ENCODE measurements around the gene OSCP1. TPM values are rescaled to one million over a fixed set of nuclear protein-coding genes. Genes with fewer than 3 reads are reported as not detected.

Gene OSCP1
- total and polyA plus RNA-seq, 2 donors (not counting 3 experiments of a cell fraction or from before 2014, with no cell fraction given), result 4.6 to 8.3 TPM

DNA sequence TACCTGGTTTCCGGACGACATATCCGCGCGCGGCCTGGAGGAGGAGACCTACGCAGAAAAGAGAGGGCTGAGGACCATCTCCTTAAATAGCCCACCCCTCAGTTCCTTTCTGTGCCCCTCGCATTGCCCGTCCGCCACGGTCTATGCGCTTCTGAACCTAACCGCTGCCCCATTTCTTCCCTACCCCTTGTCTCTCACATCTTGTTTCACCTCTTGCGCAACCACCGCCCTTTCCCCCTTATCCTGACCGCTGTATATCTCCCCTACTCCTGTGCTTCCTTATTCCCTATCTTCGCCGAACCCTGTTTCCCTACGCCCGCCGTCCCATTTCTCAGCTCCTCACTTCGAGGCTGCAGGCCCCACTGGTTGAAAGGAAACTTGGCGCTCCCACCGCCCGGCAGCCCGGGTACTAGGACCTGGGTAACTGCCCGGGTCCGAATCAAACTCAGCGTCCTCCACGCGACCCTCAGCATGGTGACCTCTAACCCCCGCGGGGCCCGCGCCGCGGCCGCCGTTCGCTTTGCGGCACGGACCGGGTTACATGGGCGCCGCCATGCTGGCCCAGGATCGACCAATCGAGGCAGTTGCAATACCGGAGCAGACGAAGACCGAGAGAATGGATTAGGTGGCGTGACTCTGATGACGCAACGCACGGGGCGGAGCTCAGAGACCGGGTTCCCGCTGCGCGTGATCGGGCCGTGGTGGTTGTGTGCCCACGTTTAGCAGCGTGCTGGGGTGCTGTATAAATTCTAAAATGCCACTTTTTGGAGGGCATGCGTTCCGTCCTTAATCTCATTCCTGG is 13.8 kb upstream of the OSCP1 start, which contains the start of gene MRPS15:
Gene MRPS15 (minus strand): TSS at position 582 of the 802 bp plus-strand sequence. CDS start 109 bp downstream, at position 473.
- H2AFZ ChIP-seq (ENCODE audit: low read depth, low read length), result peak within 1 kb of the TSS; percentile 89
- peak; percentile 58 for TF ChIP-seq JUN (IDR thresholded peaks at IDR 0.05; ENCODE audit: borderline replicate concordance, insufficient read depth, insufficient read length, low read depth)
- TF ChIP-seq MYC (IDR thresholded peaks at IDR 0.05; ENCODE audit: low read depth, low read length), result peak; percentile 79
- no peak for TF ChIP-seq GATA2 (IDR thresholded peaks at IDR 0.05; ENCODE audit: insufficient read depth, insufficient read length, low read depth, low read length)
- peak; percentile 88 for TF ChIP-seq POLR2AphosphoS5 (IDR thresholded peaks at IDR 0.05; ENCODE audit: insufficient read depth, low read depth, low read length)
- peak; percentile 89 for TF ChIP-seq POLR2A (IDR thresholded peaks at IDR 0.05; ENCODE audit: low read depth, low read length)
- no peak for TF ChIP-seq FOS (IDR thresholded peaks at IDR 0.05; ENCODE audit: borderline replicate concordance, insufficient read depth, low read length)
- TF ChIP-seq, protein P1, sequence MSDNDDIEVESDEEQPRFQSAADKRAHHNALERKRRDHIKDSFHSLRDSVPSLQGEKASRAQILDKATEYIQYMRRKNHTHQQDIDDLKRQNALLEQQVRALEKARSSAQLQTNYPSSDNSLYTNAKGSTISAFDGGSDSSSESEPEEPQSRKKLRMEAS (IDR thresholded peaks at IDR 0.05; ENCODE audit: insufficient read depth, insufficient read length), result peak; percentile 75
- H3K4me1 ChIP-seq (ENCODE audit: control insufficient read depth, extremely low read depth, insufficient read depth, low read length), result peaks cover 10% of the 10 kb centered on the region
- H3K79me2 ChIP-seq (ENCODE audit: control insufficient read depth, insufficient read depth, low read length), result peaks cover 13% of the 10 kb centered on the region
- FAIRE-seq (peak; percentile 97), DNase-seq (ENCODE audit: low read depth, low spot score) (peak; percentile 94)
- peak within 1 kb of the TSS; percentile 81 for H3K4me2 ChIP-seq (ENCODE audit: insufficient read depth, low read length)
- H3K9ac ChIP-seq (replicated peaks; ENCODE audit: extremely low read depth, insufficient read depth, low read length), result peak within 1 kb of the TSS; percentile 92
- H3K27ac ChIP-seq (ENCODE audit: insufficient read depth, low read depth, low read length), result peak within 1 kb of the TSS; percentile 87
- no peaks in the 10 kb centered on the region for H3K27me3 ChIP-seq (ENCODE audit: control insufficient read depth in 2 of 2, insufficient read depth in 2 of 2, low read length in 2 of 2)
- dilution Hi-C loops (cut with MboI; ENCODE audit: extremely low pct_ligation_motif_present, low sequenced_read_pairs) (no loop called here), intact Hi-C loops (cut with micrococcal nuclease) (loop anchor here (1.0 kb wide), 1 partner anchor 14 kb away; the partner anchor contains the start of gene OSCP1)
- H3K9me3 ChIP-seq (replicated peaks; ENCODE audit: control insufficient read depth, insufficient read depth, low read length), result no peaks in the 10 kb centered on the region
- H3K9me1 ChIP-seq (replicated peaks; ENCODE audit: control insufficient read depth, extremely low read depth, insufficient read depth, low read length), result no peaks in the 10 kb centered on the region
- BruUV-seq (replicated peaks), result no TSS peak
- ChIA-PET POLR2A (interaction anchor here (1.1 kb wide), 1 partner anchor 13 kb away, joined by 7 read pairs; the partner anchor contains the start of gene OSCP1), CTCF (interaction anchor here (0.6 to 1.5 kb wide), 7 partner anchors 9 to 121 kb away, joined by 3 to 7 read pairs (median 3); partner anchors contain the start of gene OSCP1)
- H3K36me3 ChIP-seq (ENCODE audit: control insufficient read depth in 2 of 2, extremely low read depth in 1 of 2, insufficient read depth in 2 of 2, low read length in 2 of 2), result peaks cover 5 to 11% of the 10 kb centered on the region in 2 experiments
- H4K20me1 ChIP-seq (replicated peaks; ENCODE audit: control insufficient read depth, extremely low read depth, insufficient read depth, low read length), result no peaks in the 10 kb centered on the region
- peak within 1 kb of the TSS; percentile 63 to 86 (median 85) for H3K4me3 ChIP-seq (replicated peaks in 1 of 3; ENCODE audit: insufficient read depth in 1 of 3, low read depth in 1 of 3, low read length in 3 of 3)

Data from endothelial cell of umbilical vein (primary cell).